Measurements from ENCODE around the gene HBP1.
"Not testable (repeated sequence)": the region's sequence is repeated elsewhere in the genome, so short reads cannot be mapped to it uniquely, and the experiment has no call there.

Gene HBP1

GRCh38 chr7:107155726-107156125, 13.1 kb upstream of the HBP1 start:
- DNase-seq: not testable (repeated sequence)

GRCh38 chr7:107157091-107157490, 11.7 kb upstream of the HBP1 start:
- DNase-seq: no peak

GRCh38 chr7:107158028-107158427, 10.8 kb upstream of the HBP1 start:
- no peak for DNase-seq

GRCh38 chr7:107160389-107160788, 8.4 kb upstream of the HBP1 start:
- no peak for DNase-seq

GRCh38 chr7:107161415-107161814, 7.4 kb upstream of the HBP1 start:
- no peak for DNase-seq

GRCh38 chr7:107162475-107162874, 6.3 kb upstream of the HBP1 start:
- no peak for DNase-seq

- no peak for DNase-seq
These were observed 4.7 kb upstream of the HBP1 start for GRCh38 chr7:107164092-107164491.

GRCh38 chr7:107165341-107165740, 3.5 kb upstream of the HBP1 start:
- no peak for DNase-seq

- no peak for DNase-seq
These were observed 1.9 kb upstream of the HBP1 start for GRCh38 chr7:107166736-107167426.

- DNase-seq: peak; percentile 76
These were observed 1.1 kb upstream of the HBP1 start for GRCh38 chr7:107167483-107168232.

GRCh38 chr7:107169120-107170050, 582 bp downstream of the HBP1 start:
- DNase-seq: peak; percentile 84

GRCh38 chr7:107170051-107170915, 1.5 kb downstream of the HBP1 start:
- no peak for DNase-seq

GRCh38 chr7:107171496-107171895, 2.7 kb downstream of the HBP1 start:
- DNase-seq: no peak

- no peak for DNase-seq
These were observed 3.7 kb downstream of the HBP1 start for GRCh38 chr7:107172276-107173032.

- no peak for DNase-seq
These were observed 4.4 kb downstream of the HBP1 start for GRCh38 chr7:107173191-107173590.

GRCh38 chr7:107173691-107174406, 5.0 kb downstream of the HBP1 start:
- DNase-seq: no peak

- no peak for DNase-seq
These were observed 10.7 kb downstream of the HBP1 start for GRCh38 chr7:107179326-107180164.

GRCh38 chr7:107180378-107180777, 11.6 kb downstream of the HBP1 start:
- peak; percentile 79 for DNase-seq

GRCh38 chr7:107181172-107181571, 12.4 kb downstream of the HBP1 start:
- no peak for DNase-seq

- DNase-seq: no peak
These were observed 16.9 kb downstream of the HBP1 start for GRCh38 chr7:107185716-107186115.
